GM23338 (cell line): ENCODE results near the gene SOX2.

ENCODE experiments used
- ETS1 ChIP-seq: IDR thresholded peaks from 2 replicates; pipeline ENCODE4 v1.6.1; 2016; ENCODE audit warnings: antibody characterized with exemption
- EZH2 ChIP-seq: fragments of 200-600 bp; sonication (generic); IDR thresholded peaks from one replicate; pipeline ENCODE4 v1.8.0; 2017; ENCODE audit warnings: antibody characterized with exemption, mild to moderate bottlenecking, low read depth; ENCODE audit not compliant: unreplicated experiment
- EZH2phosphoT487 ChIP-seq: fragments of 200-600 bp; sonication (generic); IDR thresholded peaks from one replicate; pipeline ENCODE4 v1.8.1; 2018; ENCODE audit warnings: antibody characterized with exemption; ENCODE audit not compliant: unreplicated experiment
- JUNB ChIP-seq: IDR thresholded peaks from one replicate; pipeline ENCODE4 v1.6.1; 2016; ENCODE audit warnings: antibody characterized with exemption; ENCODE audit not compliant: unreplicated experiment
- POLR2AphosphoS5 ChIP-seq: IDR thresholded peaks from 2 replicates; pipeline ENCODE4 v1.6.1; 2016; ENCODE audit warnings: antibody characterized with exemption, low read depth
- REST ChIP-seq: IDR thresholded peaks from one replicate; pipeline ENCODE4 v1.6.1; 2018; ENCODE audit warnings: antibody characterized with exemption; ENCODE audit not compliant: unreplicated experiment
- TF ChIP-seq, protein P1 (sequence below), 2 experiments: fragments of 200-600 bp in 1 of 2; sonication (generic) in 1 of 2; conservative IDR thresholded peaks; 2 replicates each; pipeline versions ENCODE4 v1.5.1 to v1.6.1; 2016 to 2017; ENCODE audit warnings: antibody characterized with exemption in 2 of 2, low read depth in 2 of 2, mild to moderate bottlenecking in 2 of 2, moderate library complexity in 1 of 2

DNA sequence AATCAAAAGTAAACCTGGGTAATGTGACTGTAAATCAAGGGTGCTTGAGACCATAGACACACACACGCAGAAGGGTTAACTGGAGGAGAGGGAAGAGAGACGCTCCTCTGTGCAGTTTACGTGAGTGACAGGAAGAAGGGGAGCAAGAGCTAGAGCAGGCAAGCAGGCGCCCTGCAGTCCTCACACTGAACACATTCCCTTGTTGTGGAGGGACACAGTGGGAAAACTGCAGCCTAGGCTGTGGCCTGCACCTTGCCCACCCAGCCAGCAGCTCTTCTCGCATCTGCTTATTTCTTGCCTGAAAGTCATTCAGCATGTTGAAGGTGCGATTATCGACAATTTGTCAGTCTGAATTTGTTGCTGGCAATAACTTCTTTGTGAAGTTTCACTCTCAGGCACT lies 24.2 kb downstream of the SOX2 start:
- TF ChIP-seq, protein P1, sequence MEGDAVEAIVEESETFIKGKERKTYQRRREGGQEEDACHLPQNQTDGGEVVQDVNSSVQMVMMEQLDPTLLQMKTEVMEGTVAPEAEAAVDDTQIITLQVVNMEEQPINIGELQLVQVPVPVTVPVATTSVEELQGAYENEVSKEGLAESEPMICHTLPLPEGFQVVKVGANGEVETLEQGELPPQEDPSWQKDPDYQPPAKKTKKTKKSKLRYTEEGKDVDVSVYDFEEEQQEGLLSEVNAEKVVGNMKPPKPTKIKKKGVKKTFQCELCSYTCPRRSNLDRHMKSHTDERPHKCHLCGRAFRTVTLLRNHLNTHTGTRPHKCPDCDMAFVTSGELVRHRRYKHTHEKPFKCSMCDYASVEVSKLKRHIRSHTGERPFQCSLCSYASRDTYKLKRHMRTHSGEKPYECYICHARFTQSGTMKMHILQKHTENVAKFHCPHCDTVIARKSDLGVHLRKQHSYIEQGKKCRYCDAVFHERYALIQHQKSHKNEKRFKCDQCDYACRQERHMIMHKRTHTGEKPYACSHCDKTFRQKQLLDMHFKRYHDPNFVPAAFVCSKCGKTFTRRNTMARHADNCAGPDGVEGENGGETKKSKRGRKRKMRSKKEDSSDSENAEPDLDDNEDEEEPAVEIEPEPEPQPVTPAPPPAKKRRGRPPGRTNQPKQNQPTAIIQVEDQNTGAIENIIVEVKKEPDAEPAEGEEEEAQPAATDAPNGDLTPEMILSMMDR (conservative IDR thresholded peaks at IDR 0.05; ENCODE audit: low read depth in 2 of 2): no peak
- TF ChIP-seq POLR2AphosphoS5: no peak
- no peak for TF ChIP-seq EZH2phosphoT487
- TF ChIP-seq EZH2: no peak
- no peak for TF ChIP-seq REST
- no peak for TF ChIP-seq ETS1
- no peak for TF ChIP-seq JUNB
